Fibroblast of lung (primary cell): ENCODE measurements around the gene DYNLRB2. TPM values are rescaled to one million over a fixed set of nuclear protein-coding genes. Genes with fewer than 3 reads are reported as not detected.

ENCODE experiments used
- DNase-seq, 2 donors: peaks; one replicate each; pipeline versions ENCODE4 v3.0.0 to v3.0.0-alpha.2; 2010; ENCODE audit warnings: low read depth in 2 of 2
- H2AFZ ChIP-seq: 2 replicates; pipeline ENCODE4 v1.5.1; 2012; ENCODE audit warnings: low read length, control low read depth, inconsistent platforms
- H3K27ac ChIP-seq: 2 replicates; pipeline ENCODE4 v1.5.1; 2011; ENCODE audit warnings: low read length, control low read depth; ENCODE audit not compliant: insufficient read depth
- H3K27me3 ChIP-seq: 2 replicates; pipeline ENCODE4 v1.5.1; 2011; ENCODE audit warnings: mild to moderate bottlenecking, low read length; ENCODE audit not compliant: control insufficient read depth, insufficient read depth
- H3K36me3 ChIP-seq: 2 replicates; pipeline ENCODE4 v1.5.1; 2011; ENCODE audit warnings: low read length; ENCODE audit not compliant: control insufficient read depth, insufficient read depth
- H3K4me1 ChIP-seq: 2 replicates; pipeline ENCODE4 v1.5.1; 2011; ENCODE audit warnings: low read length; ENCODE audit not compliant: control insufficient read depth, insufficient read depth; ENCODE audit errors: extremely low read depth
- H3K4me2 ChIP-seq: 2 replicates; pipeline ENCODE4 v1.5.1; 2011; ENCODE audit warnings: low read length, control low read depth; ENCODE audit not compliant: insufficient read depth; ENCODE audit errors: extremely low read depth
- H3K4me3 ChIP-seq, 4 experiments: fragments of 200-600 bp in 1 of 4; sonication (generic) in 1 of 4; replicated peaks in 1 of 4; 2 replicates each; pipeline ENCODE4 v1.5.1; 2011 to 2016; ENCODE audit warnings: low read length in 4 of 4, low read depth in 3 of 4, mild to moderate bottlenecking in 3 of 4, control low read depth in 2 of 4, inconsistent platforms in 1 of 4, mixed read lengths in 1 of 4; ENCODE audit not compliant: insufficient read depth in 1 of 4; ENCODE audit errors: control extremely low read depth in 1 of 4
- H3K79me2 ChIP-seq: 2 replicates; pipeline ENCODE4 v1.5.1; 2012; ENCODE audit warnings: mild to moderate bottlenecking, low read length, inconsistent platforms; ENCODE audit not compliant: control insufficient read depth, insufficient read depth
- H3K9ac ChIP-seq: 2 replicates; pipeline ENCODE4 v1.5.1; 2011; ENCODE audit warnings: mild to moderate bottlenecking, low read length, control low read depth; ENCODE audit not compliant: insufficient read depth
- H3K9me3 ChIP-seq: 2 replicates; pipeline ENCODE4 v1.5.1; 2012; ENCODE audit warnings: low read depth, low read length; ENCODE audit not compliant: control insufficient read depth, insufficient read depth
- H4K20me1 ChIP-seq: 2 replicates; pipeline ENCODE4 v1.5.1; 2011; ENCODE audit warnings: low read length; ENCODE audit not compliant: control insufficient read depth, insufficient read depth; ENCODE audit errors: extremely low read depth
- CTCF ChIP-seq, 2 donors: IDR thresholded peaks in 1 of 2; conservative IDR thresholded peaks in 1 of 2; 1 replicate in 1 of 2; 2 replicates in 1 of 2; pipeline ENCODE4 v1.5.1; 2011 to 2012; ENCODE audit warnings: low read length in 2 of 2, control low read depth in 1 of 2, inconsistent platforms in 1 of 2, low read depth in 1 of 2, mild to moderate bottlenecking in 1 of 2
- EZH2 ChIP-seq: IDR thresholded peaks from 2 replicates; pipeline ENCODE4 v1.5.1; 2012; ENCODE audit warnings: low read length, control low read depth, mild to moderate bottlenecking; ENCODE audit errors: missing control alignments
- polyA plus RNA-seq, 2 donors: library from polyadenylated mRNA; depleted of rRNA in 1 of 2; stranded (reverse) in 1 of 2; unstranded in 1 of 2; fragments of >200 nt; gene quantifications; 2 replicates each; pipeline ENCODE4 v1.2.1, GENCODE V29; 2011 to 2012; ENCODE audit warnings: missing spikeins in 1 of 2
- total RNA-seq: library from RNA; depleted of rRNA; stranded (reverse); fragments of >200 nt; gene quantifications from 2 replicates; pipeline ENCODE4 v1.2.1, GENCODE V29; 2014

DYNLRB2 gene
- total and polyA plus RNA-seq, 2 donors (not counting 1 experiment from before 2014, with no cell fraction given) = 0.33 TPM; not detected in 1

GRCh38 chr16:80594756-80595155 is 54.0 kb downstream of the DYNLRB2 start:
- Histone ChIP-seq H4K20me1 (no peaks in the 10 kb centered on the region), H3K4me3 (no peak overlapping the region)
- peak in 1 of 2 donors; percentile 19 for DNase-seq

GRCh38 chr16:80596507-80597207 is 55.9 kb downstream of the DYNLRB2 start:
- Histone ChIP-seq H2AFZ (no peak overlapping the region), H3K79me2 (no peaks in the 10 kb centered on the region), H4K20me1 (no peaks in the 10 kb centered on the region), H3K4me1 (peaks cover 5% of the 10 kb centered on the region), H3K36me3 (no peaks in the 10 kb centered on the region), H3K27me3 (no peaks in the 10 kb centered on the region), H3K4me3 (no peak overlapping the region), H3K9me3 (no peaks in the 10 kb centered on the region), H3K9ac (no peak overlapping the region), H3K27ac (no peak overlapping the region), H3K4me2 (no peak overlapping the region)
- no peak for DNase-seq
- no peak for TF ChIP-seq CTCF (conservative IDR thresholded peaks at IDR 0.05 in 1 of 2, IDR thresholded peaks at IDR 0.05 in 1 of 2; ENCODE audit: low read depth in 1 of 2, low read length in 2 of 2)

More at GRCh38 chr16:80594756-80595155, 54.0 kb downstream of the DYNLRB2 start:
- Histone ChIP-seq H3K4me1 (peaks cover 5% of the 10 kb centered on the region), H3K9me3 (no peaks in the 10 kb centered on the region), H2AFZ (no peak overlapping the region), H3K36me3 (no peaks in the 10 kb centered on the region), H3K27ac (no peak overlapping the region), H3K27me3 (no peaks in the 10 kb centered on the region), H3K9ac (no peak overlapping the region), H3K4me2 (no peak overlapping the region), H3K79me2 (no peaks in the 10 kb centered on the region)
- no peak for TF ChIP-seq CTCF (conservative IDR thresholded peaks at IDR 0.05 in 1 of 2, IDR thresholded peaks at IDR 0.05 in 1 of 2; ENCODE audit: low read depth in 1 of 2, low read length in 2 of 2)

- no peaks in the 10 kb centered on the region for H3K27me3 ChIP-seq
- no peaks in the 10 kb centered on the region for H3K79me2 ChIP-seq
- H3K9ac ChIP-seq = no peak overlapping the region
- H3K4me1 ChIP-seq = peaks cover 5% of the 10 kb centered on the region
- H2AFZ ChIP-seq = no peak overlapping the region
- no peak overlapping the region for H3K4me2 ChIP-seq
- no peak overlapping the region for H3K27ac ChIP-seq
- no peaks in the 10 kb centered on the region for H3K36me3 ChIP-seq
- TF ChIP-seq EZH2 (no peak), CTCF (conservative IDR thresholded peaks at IDR 0.05 in 1 of 2, IDR thresholded peaks at IDR 0.05 in 1 of 2; ENCODE audit: low read depth in 1 of 2, low read length in 2 of 2) (no peak)
- H3K4me3 ChIP-seq = no peak overlapping the region
- no peaks in the 10 kb centered on the region for H3K9me3 ChIP-seq
- no peaks in the 10 kb centered on the region for H4K20me1 ChIP-seq
- DNase-seq = peak; percentile 5 to 59
These were observed 58.7 kb downstream of the DYNLRB2 start for GRCh38 chr16:80599466-80599865.
